GM06990 (cell line): ENCODE results near the gene AHRR.
A peak's percentile ranks its signal among the peaks of the same experiment; 100 is the strongest.

Experiments
- DNase-seq: peaks from one replicate; pipeline ENCODE4 v3.0.0-alpha.2; 2011; ENCODE audit not compliant: insufficient read length; ENCODE audit errors: extremely low read depth
- H3K27me3 ChIP-seq: replicated peaks from 2 replicates; pipeline ENCODE4 v1.6.0; 2011; ENCODE audit warnings: low read length; ENCODE audit not compliant: control insufficient read depth, insufficient read depth
- H3K36me3 ChIP-seq: 2 replicates; pipeline ENCODE4 v1.5.1; 2011; ENCODE audit warnings: low read length; ENCODE audit not compliant: control insufficient read depth, insufficient read depth
- H3K4me3 ChIP-seq: replicated peaks from 2 replicates; pipeline ENCODE4 v1.5.1; 2011; ENCODE audit warnings: low read depth, mild to moderate bottlenecking, control low read depth, low read length
- CTCF ChIP-seq: IDR thresholded peaks from 2 replicates; pipeline ENCODE4 v1.5.1; 2011; ENCODE audit warnings: low read length, control low read depth, mild to moderate bottlenecking, inconsistent platforms; ENCODE audit not compliant: insufficient read depth, poor library complexity, severe bottlenecking

Gene AHRR

GRCh38 chr5:421901-422300, 100.4 kb downstream of the AHRR start:
- Histone ChIP-seq H3K4me3 (no peak overlapping the region), H3K27me3 (no peaks in the 10 kb centered on the region), H3K36me3 (peaks cover 22% of the 10 kb centered on the region)
- no peak for DNase-seq
- TF ChIP-seq CTCF, result no peak

GRCh38 chr5:422323-423232, 101.1 kb downstream of the AHRR start:
- no peak for DNase-seq
- no peaks in the 10 kb centered on the region for H3K27me3 ChIP-seq
- H3K4me3 ChIP-seq, result no peak overlapping the region
- peaks cover 26% of the 10 kb centered on the region for H3K36me3 ChIP-seq
- no peak for TF ChIP-seq CTCF

DNA sequence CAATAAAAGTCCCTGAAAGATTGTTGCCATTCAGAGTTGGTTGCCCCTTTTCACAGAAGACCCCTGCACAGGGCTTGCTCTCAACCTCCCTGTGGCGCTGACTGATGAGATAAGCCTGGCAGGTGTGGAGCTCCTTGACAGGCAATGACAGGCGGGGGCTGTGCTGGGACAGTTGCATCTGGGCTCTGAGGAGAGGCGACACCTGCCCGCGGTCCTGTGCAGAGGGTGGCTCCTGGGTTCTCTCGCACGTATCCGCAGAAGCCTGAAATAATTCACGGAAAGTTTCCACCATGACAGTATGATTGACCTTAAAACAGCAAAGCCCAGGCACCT, 101.7 kb downstream of the AHRR start:
- H3K36me3 ChIP-seq, result peaks cover 29% of the 10 kb centered on the region
- H3K4me3 ChIP-seq, result no peak overlapping the region
- no peaks in the 10 kb centered on the region for H3K27me3 ChIP-seq
- no peak for DNase-seq
- TF ChIP-seq CTCF, result no peak

- no peak for TF ChIP-seq CTCF
- DNase-seq, result no peak
- Histone ChIP-seq H3K27me3 (no peaks in the 10 kb centered on the region), H3K4me3 (no peak overlapping the region), H3K36me3 (peaks cover 29% of the 10 kb centered on the region)
These were observed 102.2 kb downstream of the AHRR start for GRCh38 chr5:423626-424261.

DNA sequence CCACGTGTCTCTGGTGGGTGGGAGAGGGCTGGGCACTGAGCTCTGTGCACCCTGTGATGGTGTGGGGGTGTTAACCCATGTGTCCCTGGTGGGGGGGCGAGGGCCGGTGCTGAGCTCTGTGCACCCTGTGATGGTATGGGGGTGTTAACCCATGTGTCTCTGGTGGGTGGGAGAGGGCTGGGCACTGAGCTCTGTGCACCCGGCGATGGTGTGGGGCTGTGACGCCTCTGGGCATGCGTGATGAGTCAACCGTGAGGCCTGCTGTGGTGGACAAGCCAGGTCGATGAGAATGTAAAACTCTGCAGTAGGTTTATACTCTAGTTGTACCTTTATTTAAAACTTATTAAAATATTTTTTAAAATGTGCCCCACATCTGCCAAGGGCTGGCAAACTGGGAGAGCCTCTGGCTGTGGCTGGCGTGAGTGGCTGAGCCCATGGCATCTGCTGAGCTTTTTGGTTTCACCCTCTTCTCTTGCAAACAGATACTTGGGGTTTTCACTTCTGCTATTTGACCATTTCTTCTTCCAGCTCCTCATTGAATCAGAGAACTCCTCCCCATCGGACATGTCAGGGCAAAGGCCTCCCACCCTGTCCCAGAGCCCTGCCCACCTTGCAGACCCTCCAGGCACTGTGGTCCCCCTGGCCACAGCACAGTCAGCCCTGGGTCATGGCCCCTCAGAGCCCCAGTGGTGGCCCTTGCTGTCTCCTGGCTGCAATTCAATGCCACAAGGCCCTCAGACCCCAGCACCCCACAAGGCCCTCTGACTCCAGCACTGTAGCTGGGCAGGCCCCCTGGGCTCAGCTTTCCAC, 103.0 kb downstream of the AHRR start:
- H3K4me3 ChIP-seq, result no peak overlapping the region
- TF ChIP-seq CTCF, result no peak
- no peaks in the 10 kb centered on the region for H3K27me3 ChIP-seq
- peak; percentile 85 for DNase-seq
- H3K36me3 ChIP-seq, result peaks cover 30% of the 10 kb centered on the region
